Measurements from ENCODE around the gene CELF2.
A peak's percentile ranks its signal among the peaks of the same experiment; 100 is the strongest.

Gene CELF2

GRCh38 chr10:11164551-11164802 lies 146.8 kb downstream of the CELF2 start:
- no peak overlapping the region for H3K4me3 ChIP-seq (ENCODE audit: control insufficient read depth, low read depth, low read length)
- no peak for TF ChIP-seq CTCF (conservative IDR thresholded peaks at IDR 0.05; ENCODE audit: control insufficient read depth, insufficient read depth, low read depth, low read length)
- DNase-seq (ENCODE audit: low read depth): no peak

GRCh38 chr10:11164803-11165590 lies 147.3 kb downstream of the CELF2 start:
- H3K4me3 ChIP-seq (ENCODE audit: control insufficient read depth, low read depth, low read length): peak overlapping the region; percentile 65
- TF ChIP-seq CTCF (conservative IDR thresholded peaks at IDR 0.05; ENCODE audit: control insufficient read depth, insufficient read depth, low read depth, low read length): no peak
- peak; percentile 94 for DNase-seq (ENCODE audit: low read depth)

- no peak for DNase-seq (ENCODE audit: low read depth)
- H3K4me3 ChIP-seq (ENCODE audit: control insufficient read depth, low read depth, low read length): peak overlapping the region; percentile 65
- peak; percentile 48 for TF ChIP-seq CTCF (conservative IDR thresholded peaks at IDR 0.05; ENCODE audit: control insufficient read depth, insufficient read depth, low read depth, low read length)
Observed at GRCh38 chr10:11165591-11166543, 148.2 kb downstream of the CELF2 start.

GRCh38 chr10:11166550-11166949 lies 148.9 kb downstream of the CELF2 start:
- H3K4me3 ChIP-seq (ENCODE audit: control insufficient read depth, low read depth, low read length): peak overlapping the region; percentile 65
- no peak for TF ChIP-seq CTCF (conservative IDR thresholded peaks at IDR 0.05; ENCODE audit: control insufficient read depth, insufficient read depth, low read depth, low read length)
- DNase-seq (ENCODE audit: low read depth): no peak

GRCh38 chr10:11167233-11167966 lies 149.7 kb downstream of the CELF2 start:
- no peak overlapping the region for H3K4me3 ChIP-seq (ENCODE audit: control insufficient read depth, low read depth, low read length)
- TF ChIP-seq CTCF (conservative IDR thresholded peaks at IDR 0.05; ENCODE audit: control insufficient read depth, insufficient read depth, low read depth, low read length): no peak
- no peak for DNase-seq (ENCODE audit: low read depth)

- no peak overlapping the region for H3K4me3 ChIP-seq (ENCODE audit: control insufficient read depth, low read depth, low read length)
- no peak for DNase-seq (ENCODE audit: low read depth)
- TF ChIP-seq CTCF (conservative IDR thresholded peaks at IDR 0.05; ENCODE audit: control insufficient read depth, insufficient read depth, low read depth, low read length): no peak
Observed at GRCh38 chr10:11168423-11169090, 150.9 kb downstream of the CELF2 start.

Data from fibroblast of mammary gland (primary cell).